NCI-H1417 (cell line): Measurements from ENCODE around the gene C9.
"Not testable (repeated sequence)": the region's sequence is repeated elsewhere in the genome, so short reads cannot be mapped to it uniquely, and the experiment has no call there.

ENCODE experiments used
- DNase-seq, 3 experiments: peaks; one replicate each; lab custom pipeline; 2025; lab: John Stamatoyannopoulos, UW

C9 gene

DNA sequence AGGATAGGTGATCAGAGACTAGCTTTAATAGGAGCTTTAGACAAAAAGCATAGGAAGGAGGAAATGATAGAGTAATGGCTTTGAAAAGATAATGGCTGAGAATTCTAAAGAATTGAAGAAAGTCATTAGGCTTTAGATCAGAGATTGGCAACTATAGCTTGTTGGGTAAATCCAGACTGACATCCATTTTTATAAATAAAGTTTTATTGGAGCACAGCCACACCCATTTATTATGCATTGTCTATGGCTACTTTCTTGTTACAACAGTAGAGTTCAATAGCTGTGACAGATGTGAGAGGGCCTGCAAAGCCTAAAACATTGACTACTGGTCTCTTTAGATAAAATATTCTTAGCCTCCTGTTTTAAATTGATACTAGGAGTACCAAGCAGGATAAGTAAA lies 104.2 kb downstream of the C9 start:
- no peak for DNase-seq

DNA sequence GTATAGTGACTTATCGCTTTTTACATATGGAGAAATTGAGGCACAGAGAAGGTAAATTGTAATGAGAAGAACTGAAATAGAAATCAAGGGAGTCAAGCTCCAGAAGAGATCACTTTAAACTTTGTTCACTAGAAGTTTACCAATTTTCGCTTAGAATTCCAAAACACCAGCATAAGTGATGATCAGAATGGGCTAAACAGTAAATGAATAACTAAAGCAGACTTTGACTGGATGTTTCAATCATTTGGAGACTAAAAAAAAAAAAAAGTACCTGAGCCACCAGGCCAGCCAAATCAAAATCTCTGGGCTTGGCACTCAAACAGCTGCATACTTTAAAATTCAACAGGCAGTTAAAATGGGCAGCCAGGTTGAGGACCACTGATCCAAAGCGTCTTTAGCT lies 106.7 kb downstream of the C9 start:
- DNase-seq = no peak

DNA sequence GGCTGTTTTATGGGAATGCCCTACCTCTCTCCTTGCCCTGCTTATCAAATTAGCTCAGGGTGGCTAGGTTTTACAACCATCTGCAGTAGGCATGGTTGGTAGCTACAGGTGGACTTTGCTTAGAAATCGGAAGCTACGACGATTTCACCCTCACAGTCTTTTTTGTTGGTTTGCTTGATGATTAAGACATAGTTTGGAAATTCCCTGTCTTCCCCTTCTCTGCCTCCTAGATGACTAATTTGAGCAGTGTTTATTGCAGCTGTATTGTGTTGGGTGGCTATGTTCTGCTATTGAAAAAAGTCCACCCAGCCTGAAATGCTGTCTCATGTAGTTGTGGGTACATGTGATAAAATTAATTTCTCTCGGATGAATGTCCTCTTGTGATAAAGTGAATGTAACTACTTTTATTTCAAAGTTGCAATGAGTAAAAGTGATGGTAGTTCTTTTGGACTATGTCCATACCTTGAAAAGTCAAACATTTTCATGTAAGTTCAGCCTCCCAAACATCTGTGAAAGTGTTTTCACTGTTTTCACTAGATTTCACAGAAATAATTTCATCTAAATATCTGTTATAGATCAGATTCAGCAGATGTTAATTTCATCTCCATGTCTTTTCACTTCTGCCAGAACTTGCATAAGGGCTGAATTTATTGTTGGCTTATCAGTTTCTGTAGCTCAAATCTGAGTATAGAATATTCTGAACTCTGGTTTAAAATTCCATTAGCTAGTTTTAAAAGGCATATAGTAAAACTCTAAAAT lies 107.6 kb downstream of the C9 start:
- no peak for DNase-seq

DNA sequence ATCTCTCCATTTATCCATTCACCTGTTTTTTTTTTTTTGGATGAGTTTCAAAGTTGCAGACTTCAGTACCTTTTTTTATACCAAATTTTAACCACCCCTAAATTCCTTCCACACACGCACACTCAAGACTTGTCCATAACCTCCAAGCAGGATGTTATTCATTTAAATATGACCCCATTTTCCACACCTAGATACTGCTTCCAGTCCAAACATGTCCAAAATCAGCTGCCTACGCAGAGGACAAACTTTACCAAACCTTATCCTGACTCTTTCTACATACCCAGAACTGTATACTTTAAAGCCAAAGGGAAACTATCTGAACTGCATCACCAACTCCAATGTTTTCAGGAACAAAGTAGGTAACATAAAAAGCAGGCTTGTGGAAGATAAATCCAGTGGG lies 108.9 kb downstream of the C9 start:
- no peak for DNase-seq

DNA sequence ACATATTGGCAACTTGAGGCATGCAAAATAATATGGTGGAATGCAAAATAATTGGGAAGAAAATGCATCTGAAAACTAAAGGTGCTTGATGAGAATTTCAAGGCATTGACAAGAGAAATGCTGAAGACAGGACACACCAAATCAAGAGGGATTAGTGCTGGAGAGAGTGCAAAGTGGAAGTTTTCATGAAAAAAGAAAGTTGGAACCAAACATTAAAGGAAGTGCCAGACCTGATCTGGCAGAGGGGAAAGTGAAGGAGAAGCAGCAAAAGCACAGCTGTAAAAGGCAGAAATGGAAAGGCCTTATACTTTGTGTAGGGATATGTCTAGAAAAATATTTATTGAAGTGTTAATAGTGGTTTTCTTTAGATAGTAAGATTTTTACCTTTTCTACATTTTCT lies 109.6 kb downstream of the C9 start:
- no peak for DNase-seq

DNA sequence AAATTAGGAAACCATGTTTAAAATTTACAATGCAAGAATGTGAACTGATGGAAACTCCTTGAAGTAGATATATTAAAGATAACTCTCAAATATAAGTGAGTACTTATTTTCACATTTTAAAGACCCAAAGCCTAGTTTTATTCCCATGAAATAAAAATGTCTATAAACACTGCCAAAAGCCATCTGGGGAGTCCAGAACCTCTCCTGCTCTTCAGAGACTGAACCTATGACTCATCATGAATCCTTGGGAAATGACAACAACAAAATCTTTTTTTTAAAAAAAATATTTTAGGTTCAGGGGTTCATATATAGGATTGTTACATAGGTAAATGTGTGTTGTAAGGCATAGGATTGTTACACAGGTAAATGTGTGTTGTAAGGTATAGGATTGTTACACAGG lies 111.1 kb downstream of the C9 start:
- DNase-seq = no peak

DNA sequence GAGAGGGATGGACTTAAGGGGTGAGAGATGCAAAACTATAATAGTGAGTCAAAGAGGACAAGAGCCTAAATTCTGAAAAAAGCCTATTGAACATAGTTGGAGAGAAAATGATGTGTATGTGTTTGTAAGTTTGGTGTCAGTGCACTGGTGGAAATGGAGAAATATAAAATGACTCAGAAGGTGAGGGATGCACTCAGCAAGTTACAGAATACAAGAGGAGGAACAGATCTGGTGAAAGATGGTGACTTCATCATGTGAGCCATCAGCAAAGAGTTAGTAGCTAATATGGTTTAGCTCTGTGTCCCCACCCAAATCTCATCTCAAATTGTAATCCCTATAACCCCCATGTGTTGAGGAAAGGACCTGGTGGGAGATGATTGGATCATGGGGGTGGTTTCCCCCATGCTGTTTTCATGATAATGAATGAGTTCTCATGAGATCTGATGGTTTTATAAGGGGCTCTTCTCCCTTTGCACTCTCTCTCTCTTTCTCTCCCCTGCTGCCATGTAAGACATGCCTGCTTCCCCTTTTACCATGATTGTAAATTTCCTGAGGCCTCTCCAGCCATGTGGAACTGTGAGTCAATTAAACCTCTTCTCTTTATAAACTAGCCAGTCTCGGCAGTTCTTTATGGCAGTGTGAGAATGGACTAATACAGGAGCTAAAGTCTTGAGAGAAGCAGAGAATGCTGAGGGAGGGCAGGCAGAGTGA lies 114.6 kb downstream of the C9 start:
- no peak for DNase-seq

DNA sequence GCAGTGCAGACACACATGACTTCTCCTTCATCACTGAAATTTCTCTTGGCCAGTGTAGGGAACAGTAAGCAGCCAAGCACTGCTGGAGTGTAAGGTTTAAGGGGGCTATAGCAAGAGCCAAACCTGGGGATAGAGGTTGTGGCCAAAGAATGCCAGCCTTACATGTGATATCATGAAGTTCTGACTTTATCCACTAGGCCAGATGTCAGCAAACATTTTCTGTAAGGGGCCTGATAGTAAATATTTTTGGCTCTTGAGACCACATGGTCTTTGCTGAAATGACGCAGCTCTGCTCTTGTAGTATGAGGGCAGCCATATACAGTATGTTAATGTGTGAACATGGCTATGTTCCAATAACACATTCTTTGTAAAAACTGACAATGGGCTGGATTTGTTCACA lies 115.2 kb downstream of the C9 start:
- DNase-seq = no peak

DNA sequence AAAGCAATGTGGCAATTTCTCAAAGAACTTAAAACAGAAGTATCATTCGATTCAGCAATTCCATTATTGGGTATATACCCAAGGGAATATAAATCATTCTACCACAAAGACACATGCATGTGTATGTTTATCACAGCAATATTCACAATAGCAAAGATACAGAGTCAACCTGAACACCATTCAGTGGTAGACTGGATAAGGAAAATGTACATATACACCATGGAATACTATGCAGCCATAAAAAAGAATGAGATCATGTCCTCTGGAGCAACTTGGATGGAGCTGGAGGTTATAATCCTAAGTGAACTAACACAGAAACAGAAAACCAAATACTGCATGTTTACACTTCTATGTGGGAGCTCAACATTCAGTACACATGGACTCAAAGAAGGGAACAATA lies 123.5 kb downstream of the C9 start:
- no peak for DNase-seq

DNA sequence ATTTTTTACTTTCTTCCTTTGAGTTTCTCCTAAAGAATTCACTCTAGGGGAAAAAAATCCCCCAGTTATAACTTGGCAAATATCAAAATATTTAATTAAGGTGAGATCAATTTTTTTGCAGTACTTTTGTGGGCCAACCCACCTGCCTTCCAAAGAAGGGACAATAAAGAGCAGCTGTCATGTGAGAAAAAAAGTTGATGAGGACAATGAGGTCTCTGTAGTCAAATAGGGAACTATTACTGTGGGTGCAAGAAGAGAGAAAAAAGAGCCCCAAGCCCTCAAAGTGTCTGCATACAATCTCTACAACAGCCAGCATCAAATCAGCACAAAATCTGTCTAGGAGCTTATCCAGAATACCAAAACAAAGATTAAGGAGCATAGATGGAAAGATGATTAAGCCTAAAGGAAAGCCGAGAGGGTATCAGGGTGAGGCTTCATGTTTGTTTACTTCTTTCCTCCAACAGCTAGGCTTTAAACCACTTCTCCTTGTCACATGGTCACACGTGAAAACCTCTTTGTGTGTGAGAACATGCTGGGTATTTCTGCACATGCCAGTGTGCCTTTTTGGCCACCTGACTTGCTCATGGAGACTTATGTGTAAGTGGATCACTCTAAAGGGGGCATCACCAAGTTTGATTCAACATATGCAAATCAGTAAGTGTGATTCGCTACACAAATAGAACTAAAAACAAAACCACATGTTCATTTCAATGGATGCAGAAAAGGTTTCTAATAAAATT lies 125.8 kb downstream of the C9 start:
- DNase-seq = no peak

DNA sequence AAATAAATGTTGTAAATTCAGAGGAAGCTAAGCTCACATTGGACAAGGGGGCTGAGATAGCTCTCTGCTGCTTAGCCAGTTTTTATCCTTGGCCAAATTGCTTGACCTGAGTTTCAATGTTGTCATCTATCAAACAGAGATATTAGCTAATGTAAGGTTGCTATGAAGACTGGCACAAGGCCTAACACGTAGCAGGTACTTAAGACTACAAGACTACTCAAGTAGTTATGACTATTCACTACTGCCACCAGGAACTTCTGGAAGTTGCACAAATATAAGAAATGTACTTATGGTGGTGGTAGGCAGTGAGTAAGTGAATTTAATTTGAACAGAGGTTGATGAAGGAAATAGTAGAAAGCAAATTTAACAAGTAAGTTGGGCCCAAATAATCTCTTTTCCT lies 127.6 kb downstream of the C9 start:
- no peak for DNase-seq

DNA sequence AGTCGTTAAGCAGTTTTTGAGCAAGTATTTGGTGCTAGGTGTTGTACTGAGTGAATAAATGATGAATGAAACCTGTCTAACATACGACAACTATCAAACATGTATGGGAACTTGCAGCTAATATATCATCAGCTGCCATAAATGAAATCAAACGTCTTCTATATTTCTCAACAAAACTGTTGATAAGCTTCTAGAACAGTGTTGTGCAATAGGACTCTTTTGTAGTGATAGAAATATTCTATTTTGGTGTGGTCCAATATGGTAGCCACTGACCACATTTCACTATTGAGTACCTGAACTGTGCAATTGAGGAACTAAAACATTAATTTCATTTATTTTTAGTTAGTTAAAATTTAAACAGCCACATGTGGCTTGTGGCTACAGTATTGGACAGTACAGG lies 128.6 kb downstream of the C9 start:
- no peak for DNase-seq

DNA sequence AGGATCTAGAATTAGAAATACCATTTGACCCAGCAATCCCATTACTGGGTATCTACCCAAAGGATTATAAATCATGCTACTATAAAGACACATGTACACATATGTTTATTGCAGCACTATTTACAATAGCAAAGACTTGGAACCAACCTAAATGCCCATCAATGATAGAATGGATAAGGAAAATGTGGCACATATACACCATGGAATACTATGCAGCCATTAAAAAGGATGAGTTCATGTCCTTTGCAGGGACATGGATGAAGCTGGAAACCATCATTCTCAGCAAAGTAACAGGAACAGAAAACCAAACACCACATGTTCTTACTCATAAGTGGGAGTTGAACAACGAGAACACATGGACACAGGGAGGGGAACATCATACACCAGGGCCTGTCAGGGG lies 129.8 kb downstream of the C9 start:
- DNase-seq = not testable (repeated sequence)
